Measurements from ENCODE around the gene SINHCAF. TPM values are rescaled to one million over a fixed set of nuclear protein-coding genes. Genes with fewer than 3 reads are reported as not detected.
"Not testable (repeated sequence)": the region's sequence is repeated elsewhere in the genome, so short reads cannot be mapped to it uniquely, and the experiment has no call there.

Gene SINHCAF, protein sequence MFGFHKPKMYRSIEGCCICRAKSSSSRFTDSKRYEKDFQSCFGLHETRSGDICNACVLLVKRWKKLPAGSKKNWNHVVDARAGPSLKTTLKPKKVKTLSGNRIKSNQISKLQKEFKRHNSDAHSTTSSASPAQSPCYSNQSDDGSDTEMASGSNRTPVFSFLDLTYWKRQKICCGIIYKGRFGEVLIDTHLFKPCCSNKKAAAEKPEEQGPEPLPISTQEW
- 20.8 TPM for total RNA-seq
- 10 to 100 TPM; 27.3 to 48.9 (median 34.6) TPM for polyA plus RNA-seq (ENCODE audit: insufficient read depth in 1 of 8, insufficient read length in 8 of 8, low replicate concordance in 1 of 8)
- long read RNA-seq, donor 1, partial matches to known transcripts = 0 of 3 reads
- long read RNA-seq, donor 1, other reads (novel, unspliced or antisense) = 0 of 3 reads
- long read RNA-seq, donor 2, partial matches to known transcripts = 0 of 1 reads
- long read RNA-seq, donor 2, other reads (novel, unspliced or antisense) = 0 of 1 reads
- long read RNA-seq, donor 3, transcript SINHCAF-201 (6 exons, 3,163 nt) = major isoform, 6 of 8 reads
- long read RNA-seq, donor 3, partial matches to known transcripts = 0 of 8 reads
- long read RNA-seq, donor 3, other reads (novel, unspliced or antisense) = 0 of 8 reads
- long read RNA-seq, donor 4, partial matches to known transcripts = 0 of 2 reads
- long read RNA-seq, donor 4, other reads (novel, unspliced or antisense) = 0 of 2 reads
- long read RNA-seq, donor 5, transcript SINHCAF-203 (6 exons, 1,555 nt) = minor isoform, 5 of 19 reads
- long read RNA-seq, donor 5, transcript SINHCAF-201 (6 exons, 3,163 nt) = major isoform, 12 of 19 reads
- long read RNA-seq, donor 5, partial matches to known transcripts = 0 of 19 reads
- long read RNA-seq, donor 5, other reads (novel, unspliced or antisense) = 0 of 19 reads
- long read RNA-seq, donor 6, transcript SINHCAF-201 (6 exons, 3,163 nt) = major isoform, 6 of 9 reads
- long read RNA-seq, donor 6, partial matches to known transcripts = 0 of 9 reads
- long read RNA-seq, donor 6, other reads (novel, unspliced or antisense) = 0 of 9 reads
- long read RNA-seq, donor 7, transcript SINHCAF-201 (6 exons, 3,163 nt) = major isoform, 6 of 9 reads
- long read RNA-seq, donor 7, partial matches to known transcripts = 0 of 9 reads
- long read RNA-seq, donor 7, other reads (novel, unspliced or antisense) = 0 of 9 reads
- long read RNA-seq, donor 8, transcript SINHCAF-201 (6 exons, 3,163 nt) = major isoform, 9 of 10 reads
- long read RNA-seq, donor 8, partial matches to known transcripts = 0 of 10 reads
- long read RNA-seq, donor 8, other reads (novel, unspliced or antisense) = 0 of 10 reads
- long read RNA-seq, donor 9, partial matches to known transcripts = 0 of 2 reads
- long read RNA-seq, donor 9, other reads (novel, unspliced or antisense) = 0 of 2 reads
- long read RNA-seq, donor 10, partial matches to known transcripts = 0 of 5 reads
- long read RNA-seq, donor 10, other reads (novel, unspliced or antisense) = 0 of 5 reads
- long read RNA-seq, donor 11, transcript SINHCAF-201 (6 exons, 3,163 nt) = major isoform, 6 of 6 reads
- long read RNA-seq, donor 11, partial matches to known transcripts = 0 of 6 reads
- long read RNA-seq, donor 11, other reads (novel, unspliced or antisense) = 0 of 6 reads

DNA sequence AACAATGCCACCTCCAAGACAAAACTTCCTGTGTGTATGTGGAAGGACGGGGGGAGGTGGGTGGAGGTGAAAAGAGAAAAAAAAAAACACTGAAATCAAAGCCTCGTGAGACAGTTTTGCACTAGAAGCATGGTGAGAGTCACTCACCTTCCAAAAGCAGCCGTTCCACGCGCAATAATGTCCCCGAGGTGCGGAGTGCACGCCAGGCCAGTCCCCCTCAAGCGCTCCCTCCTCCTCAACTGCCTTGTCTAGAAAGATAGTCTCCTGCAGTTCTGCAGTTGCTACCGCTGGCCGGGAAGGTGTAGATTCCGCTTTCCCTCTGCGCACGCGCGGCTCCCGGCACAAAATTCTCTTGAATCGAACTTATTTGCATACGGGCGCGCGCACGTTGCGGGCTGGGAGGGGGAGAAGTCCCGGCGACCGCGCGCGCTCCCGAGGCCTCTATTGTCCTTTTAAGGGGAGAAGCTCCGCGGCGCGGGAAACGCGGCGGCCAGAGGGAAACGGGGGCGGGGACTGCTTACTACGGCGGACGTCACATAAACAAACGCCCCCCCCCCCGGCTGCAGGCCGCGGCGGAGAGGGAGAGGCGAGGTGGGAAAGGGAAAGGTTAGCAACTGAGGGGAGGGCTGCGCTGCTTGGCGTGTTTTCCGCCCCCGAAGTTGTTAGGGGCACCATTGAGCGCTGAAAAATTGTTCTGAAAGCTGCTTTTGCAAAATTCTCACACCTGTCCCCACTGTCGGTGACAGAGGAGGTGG, at the start of gene SINHCAF:
SINHCAF (minus strand) TSS at position 274 of the 755 bp plus-strand sequence. CDS start 27,946 bp downstream, outside the sequence.
- 0% methylated on average over 27 of the region's 55 CpGs for WGBS (ENCODE audit: insufficient coverage)
- H3K9me3 ChIP-seq (replicated peaks; ENCODE audit: control insufficient read depth, low read depth, low read length) = no peaks in the 10 kb centered on the region
- peak; percentile 100 for DNase-seq

DNA sequence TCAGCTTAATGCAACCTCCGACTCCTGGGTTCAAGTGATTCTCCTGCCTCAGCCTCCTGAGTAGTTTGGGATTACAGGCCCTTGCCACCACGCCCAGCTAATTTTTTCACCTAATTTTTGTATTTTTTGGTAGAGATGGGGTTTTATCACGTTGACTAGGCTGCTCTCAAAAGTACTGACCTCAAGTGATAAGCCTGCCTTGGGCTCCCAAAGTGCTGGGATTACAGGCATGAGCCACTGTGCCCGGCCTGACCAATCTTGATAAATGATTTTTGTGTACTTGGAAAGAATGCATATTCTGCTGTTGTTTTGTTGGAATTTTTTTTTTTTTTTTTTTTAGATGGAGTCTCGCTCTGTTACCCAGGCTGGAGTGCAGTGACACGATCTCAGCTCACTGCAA, 49.5 kb upstream of the SINHCAF start:
- H3K27ac ChIP-seq (ENCODE audit: low read length); H3K27me3 ChIP-seq (ENCODE audit: control insufficient read depth, insufficient read depth, low read length); DNase-seq; H3K4me3 ChIP-seq (ENCODE audit: low read length); H3K4me1 ChIP-seq (ENCODE audit: control insufficient read depth, insufficient read depth, low read length); H3K36me3 ChIP-seq (ENCODE audit: control insufficient read depth, insufficient read depth, low read length); H3K9me3 ChIP-seq (replicated peaks; ENCODE audit: control insufficient read depth, low read depth, low read length): not testable (repeated sequence)
- WGBS (ENCODE audit: insufficient coverage) = no CpG with 5 or more reads among the region's 6 CpGs

More for the DNA sequence above, at the start of gene SINHCAF:
- peaks cover 6% of the 10 kb centered on the region for H3K27me3 ChIP-seq (ENCODE audit: control insufficient read depth, insufficient read depth, low read length)
- peaks cover 14% of the 10 kb centered on the region for H3K4me1 ChIP-seq (ENCODE audit: control insufficient read depth, insufficient read depth, low read length)
- peak within 1 kb of the TSS; percentile 75 for H3K4me3 ChIP-seq (ENCODE audit: low read length)
- H3K27ac ChIP-seq (ENCODE audit: low read length) = peak within 1 kb of the TSS; percentile 91
- no peaks in the 10 kb centered on the region for H3K36me3 ChIP-seq (ENCODE audit: control insufficient read depth, insufficient read depth, low read length)

DNA sequence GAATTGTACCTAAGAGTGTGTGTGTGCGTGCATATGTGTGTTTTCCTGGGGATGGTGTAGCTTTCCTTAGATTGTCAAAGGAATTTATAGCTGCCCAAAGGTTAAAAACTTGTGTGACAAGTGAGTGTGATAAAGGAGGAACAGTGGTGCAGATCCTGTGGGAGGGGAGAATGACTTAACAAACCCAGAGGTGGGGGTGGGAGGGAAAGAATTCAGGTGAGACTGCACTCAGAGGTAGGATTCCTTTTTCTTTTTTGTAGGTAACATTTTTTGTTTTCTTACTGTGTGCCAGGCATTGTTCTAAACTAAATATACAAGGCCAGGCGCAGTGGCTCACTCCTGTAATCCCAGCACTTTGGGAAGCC, 45.3 kb upstream of the SINHCAF start:
- Histone ChIP-seq H3K36me3 (ENCODE audit: control insufficient read depth, insufficient read depth, low read length) (no peaks in the 10 kb centered on the region), H3K27ac (ENCODE audit: low read length) (no peak overlapping the region), H3K27me3 (ENCODE audit: control insufficient read depth, insufficient read depth, low read length) (no peaks in the 10 kb centered on the region), H3K4me3 (ENCODE audit: low read length) (no peak overlapping the region), H3K4me1 (ENCODE audit: control insufficient read depth, insufficient read depth, low read length) (peaks cover 9% of the 10 kb centered on the region), H3K9me3 (replicated peaks; ENCODE audit: control insufficient read depth, low read depth, low read length) (no peaks in the 10 kb centered on the region)
- WGBS (ENCODE audit: insufficient coverage) = 95% methylated on average over 2 of the region's 2 CpGs
- no peak for DNase-seq

DNA sequence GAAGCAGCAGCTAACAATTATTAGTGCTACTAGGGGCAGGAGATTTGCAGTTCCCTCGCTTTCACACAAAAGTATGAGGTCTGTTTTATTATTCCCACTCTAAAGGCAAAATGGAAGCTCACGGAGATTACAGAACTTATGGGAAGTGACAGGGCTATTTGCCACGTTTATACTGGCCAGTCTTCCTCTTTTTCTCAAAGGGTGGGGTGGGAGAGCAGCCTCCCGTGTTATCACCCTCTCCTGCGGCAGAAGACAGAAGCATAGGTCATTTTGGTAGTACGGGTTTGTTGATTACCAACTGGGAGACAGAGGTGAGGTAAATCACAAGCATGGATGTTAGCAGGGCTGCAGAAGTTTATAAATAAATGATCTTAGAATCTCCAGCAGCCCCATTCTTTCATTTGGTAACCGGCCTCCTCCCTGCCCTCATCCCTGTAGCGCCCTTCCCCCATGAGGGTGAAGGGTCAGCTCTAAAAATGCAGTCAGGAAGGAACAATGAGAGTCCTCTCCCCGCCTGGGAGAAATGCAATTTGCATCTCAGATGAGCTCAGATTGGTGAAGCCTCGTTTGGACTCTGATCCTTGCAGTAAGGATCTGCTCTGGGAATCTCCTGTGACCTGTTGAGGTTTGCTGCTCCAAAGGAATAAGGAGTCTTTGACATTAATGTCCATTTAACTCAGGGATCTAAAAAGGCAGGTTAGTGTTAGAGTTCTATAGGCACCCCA, 44.7 kb upstream of the SINHCAF start:
- DNase-seq = peak; percentile 58
- 39% methylated on average over 2 of the region's 10 CpGs for WGBS (ENCODE audit: insufficient coverage)
- H3K4me1 ChIP-seq (ENCODE audit: control insufficient read depth, insufficient read depth, low read length) = peaks cover 9% of the 10 kb centered on the region
- H3K36me3 ChIP-seq (ENCODE audit: control insufficient read depth, insufficient read depth, low read length) = no peaks in the 10 kb centered on the region
- H3K27me3 ChIP-seq (ENCODE audit: control insufficient read depth, insufficient read depth, low read length) = no peaks in the 10 kb centered on the region
- H3K9me3 ChIP-seq (replicated peaks; ENCODE audit: control insufficient read depth, low read depth, low read length) = no peaks in the 10 kb centered on the region
- H3K27ac ChIP-seq (ENCODE audit: low read length) = peak overlapping the region; percentile 71
- peak overlapping the region; percentile 36 for H3K4me3 ChIP-seq (ENCODE audit: low read length)

DNA sequence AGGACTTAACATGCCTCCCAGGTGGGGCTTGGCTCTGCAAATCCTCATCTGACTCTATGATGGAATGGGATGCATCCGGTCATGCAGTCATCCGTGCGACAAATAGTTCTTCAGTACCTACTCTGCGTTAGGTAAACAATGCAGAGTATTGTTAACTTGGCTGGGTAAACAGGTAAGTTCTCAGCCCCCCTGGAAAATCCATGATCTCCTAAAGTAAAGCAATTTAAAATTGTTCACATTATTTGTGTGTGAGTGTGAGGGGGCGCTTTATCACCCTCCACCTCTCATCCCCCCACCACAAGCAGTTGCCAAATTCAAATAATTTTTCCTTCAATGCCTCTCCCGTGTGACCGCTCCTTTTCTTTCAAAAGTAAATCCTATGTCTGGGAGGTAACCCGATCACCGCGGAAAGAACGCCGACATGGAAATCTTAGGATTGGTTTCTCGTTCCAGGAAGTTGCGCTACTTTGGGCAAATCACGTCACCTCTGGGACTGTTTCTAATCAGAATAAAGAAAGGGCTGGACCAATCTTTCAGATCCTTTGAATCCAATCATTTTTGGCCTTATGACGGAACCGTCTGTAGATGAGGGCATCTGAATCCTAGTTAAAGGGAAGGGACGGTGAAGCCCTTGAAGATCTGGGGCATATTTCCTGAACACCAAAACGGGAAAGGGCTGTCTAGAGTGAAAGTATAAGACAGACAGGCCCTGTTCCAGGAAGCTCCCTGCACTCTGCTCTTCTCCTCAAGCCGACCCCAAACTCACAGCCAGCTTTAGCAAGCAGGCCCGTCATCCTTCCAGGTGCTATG, 44.0 kb upstream of the SINHCAF start:
- Histone ChIP-seq H3K4me3 (ENCODE audit: low read length) (peak overlapping the region; percentile 36), H3K4me1 (ENCODE audit: control insufficient read depth, insufficient read depth, low read length) (peaks cover 9% of the 10 kb centered on the region), H3K27ac (ENCODE audit: low read length) (peak overlapping the region; percentile 71), H3K36me3 (ENCODE audit: control insufficient read depth, insufficient read depth, low read length) (no peaks in the 10 kb centered on the region), H3K9me3 (replicated peaks; ENCODE audit: control insufficient read depth, low read depth, low read length) (no peaks in the 10 kb centered on the region), H3K27me3 (ENCODE audit: control insufficient read depth, insufficient read depth, low read length) (no peaks in the 10 kb centered on the region)
- DNase-seq = peak; percentile 94
- WGBS (ENCODE audit: insufficient coverage) = 7% methylated on average over 17 of the region's 21 CpGs

DNA sequence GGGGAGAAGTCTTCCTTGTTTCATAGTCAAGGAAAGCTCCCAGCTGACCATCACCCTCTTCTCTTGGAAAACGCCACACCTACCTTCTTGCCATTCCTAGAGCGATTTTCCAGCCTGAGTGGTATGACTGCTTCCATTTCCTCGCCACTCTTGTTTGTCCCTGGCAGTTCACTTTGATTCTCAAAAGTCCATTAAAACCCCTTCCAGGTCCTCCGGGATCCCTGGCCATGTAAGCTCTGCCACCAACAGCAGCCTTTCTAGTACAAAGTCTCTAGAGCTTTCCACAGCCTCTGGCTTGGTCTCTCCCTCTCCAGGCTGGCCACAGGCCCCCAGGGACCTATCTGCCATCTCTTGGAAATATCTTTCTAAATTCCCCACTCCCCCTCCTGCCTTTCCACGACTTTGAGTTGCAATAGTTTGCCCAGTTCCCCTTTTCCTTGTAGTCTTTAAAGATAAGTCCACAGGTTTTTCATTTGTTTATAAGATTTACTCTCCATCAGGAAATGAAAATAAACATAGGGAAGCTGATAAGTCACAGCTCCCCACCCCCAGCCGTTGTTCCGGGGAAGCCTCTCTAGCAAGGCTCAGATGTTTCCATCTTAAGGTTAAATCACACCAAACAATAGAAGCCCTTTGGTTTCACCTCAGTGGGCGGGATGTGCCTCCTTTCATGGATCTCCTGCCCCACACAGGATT, 42.9 kb upstream of the SINHCAF start:
- DNase-seq = peak; percentile 15

DNA sequence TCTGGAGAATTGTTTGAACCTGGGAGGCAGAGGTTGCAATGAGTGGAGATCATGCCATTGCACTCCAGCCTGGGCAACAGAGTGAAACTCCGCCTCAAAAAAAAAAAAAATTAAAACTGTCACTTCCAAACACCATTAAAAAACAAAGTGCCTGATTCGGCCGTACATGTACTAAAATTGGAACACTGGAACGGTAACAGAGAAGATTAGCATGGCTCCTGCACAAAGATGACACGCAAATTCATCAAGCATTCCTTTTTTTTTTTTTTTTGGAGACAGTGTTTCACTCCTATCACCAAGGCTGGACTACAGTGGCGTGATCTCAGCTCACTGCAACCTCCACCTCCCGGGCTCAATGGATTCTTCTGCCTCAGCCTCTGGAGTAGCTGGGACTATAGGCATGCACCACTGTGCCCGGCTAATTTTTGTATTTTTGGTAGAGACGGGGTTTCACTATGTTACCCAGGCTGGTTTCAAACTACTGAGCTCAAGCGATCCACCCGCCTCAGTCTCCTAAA, 40.2 kb upstream of the SINHCAF start:
- H3K27me3 ChIP-seq (ENCODE audit: control insufficient read depth, insufficient read depth, low read length) = no peaks in the 10 kb centered on the region
- DNase-seq = no peak
- no peaks in the 10 kb centered on the region for H3K36me3 ChIP-seq (ENCODE audit: control insufficient read depth, insufficient read depth, low read length)
- 80% methylated on average over 7 of the region's 11 CpGs for WGBS (ENCODE audit: insufficient coverage)
- no peak overlapping the region for H3K27ac ChIP-seq (ENCODE audit: low read length)
- peaks cover 12% of the 10 kb centered on the region for H3K4me1 ChIP-seq (ENCODE audit: control insufficient read depth, insufficient read depth, low read length)
- H3K4me3 ChIP-seq (ENCODE audit: low read length) = no peak overlapping the region
- H3K9me3 ChIP-seq (replicated peaks; ENCODE audit: control insufficient read depth, low read depth, low read length) = no peaks in the 10 kb centered on the region

More for the DNA sequence above, 42.9 kb upstream of the SINHCAF start:
- H3K27ac ChIP-seq (ENCODE audit: low read length) = no peak overlapping the region
- H3K4me1 ChIP-seq (ENCODE audit: control insufficient read depth, insufficient read depth, low read length) = peaks cover 9% of the 10 kb centered on the region
- H3K36me3 ChIP-seq (ENCODE audit: control insufficient read depth, insufficient read depth, low read length) = no peaks in the 10 kb centered on the region
- H3K27me3 ChIP-seq (ENCODE audit: control insufficient read depth, insufficient read depth, low read length) = no peaks in the 10 kb centered on the region
- no peak overlapping the region for H3K4me3 ChIP-seq (ENCODE audit: low read length)
- 52% methylated on average over 7 of the region's 8 CpGs for WGBS (ENCODE audit: insufficient coverage)
- H3K9me3 ChIP-seq (replicated peaks; ENCODE audit: control insufficient read depth, low read depth, low read length) = no peaks in the 10 kb centered on the region

All from muscle of leg (tissue), 16 donors.